GM12878 (cell line): ENCODE measurements around the gene C3orf70. TPM values are rescaled to one million over a fixed set of nuclear protein-coding genes. Genes with fewer than 3 reads are reported as not detected.

ENCODE experiments used
- ATAC-seq: fragments of 200-7000 bp; cut with Tn5 transposase; 3 replicates; pipeline ENCODE4 v1.9.1; 2020; ENCODE audit warnings: mild to moderate bottlenecking, moderate library complexity
- BruUV-seq: library from RNA; stranded (reverse); fragments of 400-500 nt; replicated peaks from 2 replicates; lab custom pipeline; 2021; lab: Mats Ljungman, UMichigan
- CTCF ChIA-PET: fragments of 300-600 bp; sonication (Branson Sonifier 250); formaldehyde crosslinking; extraction: SDS; loops from one replicate; lab custom pipeline; 2021; ENCODE audit warnings: inconsistent platforms; lab: Yijun Ruan, JAX
- POLR2A ChIA-PET: fragments of 350-600 bp; formaldehyde crosslinking; extraction: SDS; loops from one replicate; lab custom pipeline; 2021; ENCODE audit warnings: inconsistent platforms; lab: Charles Lee
- RAD21 ChIA-PET: fragments of 300-600 bp; sonication (Branson Sonifier 250); formaldehyde crosslinking; loops from one replicate; lab custom pipeline; 2023; ENCODE audit warnings: antibody characterized with exemption; ENCODE audit not compliant: unreplicated experiment; lab: Charles Lee
- SMC1A ChIA-PET: fragments of 300-600 bp; sonication (Branson Sonifier 250); formaldehyde crosslinking; loops from one replicate; lab custom pipeline; 2023; ENCODE audit not compliant: unreplicated experiment, uncharacterized antibody; lab: Charles Lee
- DNase-seq: peaks from one replicate; pipeline ENCODE4 v3.0.0-alpha.2; 2011; ENCODE audit warnings: low read depth, low spot score
- FAIRE-seq: peaks from 3 replicates; lab custom pipeline; 2011; peaks lifted over from hg19 to GRCh38; lab: Jason Lieb, UNC
- H2AFZ ChIP-seq: 2 replicates; pipeline ENCODE4 v1.6.0; 2011; ENCODE audit warnings: low read depth, low read length, control low read depth; ENCODE audit not compliant: control insufficient read depth
- H3K27ac ChIP-seq: 2 replicates; pipeline ENCODE4 v1.5.1; 2011; ENCODE audit warnings: control low read depth; ENCODE audit not compliant: control insufficient read depth, insufficient read depth
- H3K27me3 ChIP-seq, 2 experiments: replicated peaks in 1 of 2; 2 replicates each; pipeline versions ENCODE4 v1.6.0 to v1.6.1; 2011; ENCODE audit warnings: low read length in 1 of 2; ENCODE audit not compliant: control insufficient read depth in 2 of 2, insufficient read depth in 2 of 2
- H3K36me3 ChIP-seq, 2 experiments: 2 replicates each; pipeline ENCODE4 v1.5.1; 2011; ENCODE audit warnings: low read length in 1 of 2; ENCODE audit not compliant: control insufficient read depth in 2 of 2, insufficient read depth in 2 of 2
- H3K4me1 ChIP-seq: 2 replicates; pipeline ENCODE4 v1.6.1; 2011; ENCODE audit warnings: mild to moderate bottlenecking, low read length, moderate library complexity, mixed read lengths; ENCODE audit not compliant: control insufficient read depth, insufficient read depth
- H3K4me2 ChIP-seq: 2 replicates; pipeline ENCODE4 v1.6.0; 2011; ENCODE audit warnings: control low read depth; ENCODE audit not compliant: control insufficient read depth, insufficient read depth
- H3K4me3 ChIP-seq: fragments of 200-600 bp; sonication (generic); 2 replicates; pipeline ENCODE4 v1.5.1; 2016
- H3K79me2 ChIP-seq: 2 replicates; pipeline ENCODE4 v1.6.0; 2011; ENCODE audit warnings: low read length; ENCODE audit not compliant: control insufficient read depth, insufficient read depth
- H3K9ac ChIP-seq: 2 replicates; pipeline ENCODE4 v1.8.0; 2011; ENCODE audit warnings: low read length, control low read depth, mixed read lengths; ENCODE audit not compliant: control insufficient read depth, insufficient read depth
- H3K9me3 ChIP-seq: replicated peaks from 3 replicates; pipeline ENCODE4 v1.5.1; 2011; ENCODE audit warnings: mild to moderate bottlenecking, low read length; ENCODE audit not compliant: control insufficient read depth, insufficient read depth
- H4K20me1 ChIP-seq: 2 replicates; pipeline ENCODE4 v1.6.0; 2011; ENCODE audit not compliant: control insufficient read depth, insufficient read depth
- BACH1 ChIP-seq: fragments of 450-650 bp; IDR thresholded peaks from 2 replicates; pipeline ENCODE4 v1.6.1; 2017; ENCODE audit warnings: mild to moderate bottlenecking, borderline replicate concordance
- E2F8 ChIP-seq: fragments of 450-650 bp; IDR thresholded peaks from 2 replicates; pipeline ENCODE4 v1.6.1; 2018; ENCODE audit warnings: mild to moderate bottlenecking, low read depth, moderate library complexity; ENCODE audit not compliant: partially characterized antibody
- EP300 ChIP-seq, 2 experiments: fragments of 150-350 bp in 1 of 2; IDR thresholded peaks; 2 replicates each; pipeline ENCODE4 v1.6.1; 2011 to 2012; ENCODE audit warnings: low read depth in 2 of 2, low read length in 2 of 2, borderline replicate concordance in 1 of 2, improper control_type of control experiment in 1 of 2, inconsistent platforms in 1 of 2; ENCODE audit not compliant: control insufficient read depth in 1 of 2
- ESRRA ChIP-seq: IDR thresholded peaks from 2 replicates; pipeline ENCODE4 v1.6.1; 2012; ENCODE audit warnings: mild to moderate bottlenecking, low read length, improper control_type of control experiment
- HDAC6 ChIP-seq: fragments of 200-600 bp; sonication (generic); IDR thresholded peaks from one replicate; pipeline ENCODE4 v1.8.0; 2017; ENCODE audit warnings: antibody characterized with exemption; ENCODE audit not compliant: unreplicated experiment
- NBN ChIP-seq: fragments of 450-650 bp; IDR thresholded peaks from 2 replicates; pipeline ENCODE4 v1.6.1; 2016
- RAD51 ChIP-seq: fragments of 450-650 bp; IDR thresholded peaks from 2 replicates; pipeline ENCODE4 v1.6.1; 2016; ENCODE audit warnings: moderate library complexity, mild to moderate bottlenecking, inconsistent platforms
- SMAD1 ChIP-seq: fragments of 450-650 bp; IDR thresholded peaks from 2 replicates; pipeline ENCODE4 v1.6.1; 2018; ENCODE audit warnings: mild to moderate bottlenecking, low read depth; ENCODE audit not compliant: partially characterized antibody
- SPI1 ChIP-seq: IDR thresholded peaks from 2 replicates; pipeline ENCODE4 v1.6.1; 2011; ENCODE audit warnings: low read depth, mild to moderate bottlenecking, low read length, moderate library complexity, borderline replicate concordance; ENCODE audit not compliant: insufficient read depth
- TCF12 ChIP-seq: IDR thresholded peaks from 2 replicates; pipeline ENCODE4 v1.6.1; 2011; ENCODE audit warnings: low read depth, mild to moderate bottlenecking, low read length
- TCF3 ChIP-seq: IDR thresholded peaks from 2 replicates; pipeline ENCODE4 v1.6.1; 2012; ENCODE audit warnings: low read depth, mild to moderate bottlenecking, low read length, borderline replicate concordance; ENCODE audit not compliant: insufficient read depth
- YY1 ChIP-seq: IDR thresholded peaks from 2 replicates; pipeline ENCODE4 v1.6.1; 2011; ENCODE audit warnings: low read depth, mild to moderate bottlenecking, low read length
- ZNF217 ChIP-seq: fragments of 450-650 bp; IDR thresholded peaks from 2 replicates; pipeline ENCODE4 v1.6.1; 2017; ENCODE audit warnings: antibody characterized with exemption, mild to moderate bottlenecking
- in situ Hi-C: fragments of 300-500 bp; cut with MboI; formaldehyde crosslinking; loops from 9 replicates; pipeline ENCODE4 v1.14.3; 2018; ENCODE audit warnings: mixed read lengths
- intact Hi-C: fragments of 100-400 bp; cut with micrococcal nuclease; formaldehyde crosslinking; loops from one replicate; pipeline ENCODE4 v1.14.2; 2022; ENCODE audit not compliant: unreplicated experiment
- polyA plus RNA-seq, 11 experiments: library from polyadenylated mRNA; depleted of rRNA in 4 of 11; unstranded in 6 of 11; stranded (reverse) in 5 of 11; fragments of >200 nt; fragmentation: Nextera tagmentation in 4 of 11; fragmentation: Illumina TruSeq in 1 of 11; extraction: Ambion mirVana in 4 of 11; extraction: Trizol in 1 of 11; gene quantifications; 1 replicate in 1 of 11; 2 replicates in 10 of 11; pipeline versions ENCODE4 v1.2.1 to v1.2.3, GENCODE V29; 2011 to 2016; ENCODE audit warnings: inconsistent platforms in 2 of 11, missing spikeins in 2 of 11, low read depth in 1 of 11
- total RNA-seq, 4 experiments: library from RNA; depleted of rRNA in 3 of 4; stranded (reverse); fragments of >200 nt in 3 of 4; fragmentation: Illumina TruSeq in 1 of 4; extraction: Trizol in 1 of 4; gene quantifications; 2 replicates each; pipeline versions ENCODE4 v1.2.1 to v1.2.3, GENCODE V29; 2013 to 2021

The C3orf70 gene
- total and polyA plus RNA-seq, 10 of the 15 experiments (the other 5 are each of a cell fraction or from before 2014, with no cell fraction given), result 0.03 to 0.04 TPM; not detected in 8

GRCh38 chr3:185093116-185093515 is 59.7 kb downstream of the C3orf70 start:
- Histone ChIP-seq H3K27ac (no peak overlapping the region), H3K4me3 (no peak overlapping the region), H3K4me1 (no peaks in the 10 kb centered on the region), H3K9ac (no peak overlapping the region), H2AFZ (no peak overlapping the region), H4K20me1 (no peaks in the 10 kb centered on the region), H3K27me3 (no peaks in the 10 kb centered on the region), H3K36me3 (no peaks in the 10 kb centered on the region), H3K79me2 (no peaks in the 10 kb centered on the region), H3K9me3 (no peaks in the 10 kb centered on the region), H3K4me2 (no peak overlapping the region)
- BruUV-seq, result no TSS peak
- CTCF ChIA-PET, result no interaction called here
- in situ Hi-C loops (no loop called here), intact Hi-C loops (no loop called here)
- no peak for FAIRE-seq
- POLR2A ChIA-PET, result no interaction called here
- RAD21 ChIA-PET, result no interaction called here
- no peak for TF ChIP-seq EP300 (IDR thresholded peaks at IDR 0.05; ENCODE audit: borderline replicate concordance in 1 of 2, control insufficient read depth in 1 of 2, low read depth in 2 of 2, low read length in 2 of 2)
- no peak for TF ChIP-seq RAD51
- TF ChIP-seq TCF3, result no peak
- no peak for TF ChIP-seq ESRRA
- TF ChIP-seq SPI1, result no peak
- TF ChIP-seq HDAC6, result no peak
- no peak for TF ChIP-seq YY1
- no peak for TF ChIP-seq ZNF217
- no peak for TF ChIP-seq BACH1
- TF ChIP-seq E2F8, result no peak
- no peak for TF ChIP-seq NBN
- no peak for TF ChIP-seq SMAD1
- no peak for TF ChIP-seq TCF12
- ATAC-seq, result no peak
- DNase-seq, result no peak
- SMC1A ChIA-PET, result no interaction called here
